ENCODE results near the gene BEAN1. TPM values are rescaled to one million over a fixed set of nuclear protein-coding genes. Genes with fewer than 3 reads are reported as not detected.

Gene BEAN1, protein sequence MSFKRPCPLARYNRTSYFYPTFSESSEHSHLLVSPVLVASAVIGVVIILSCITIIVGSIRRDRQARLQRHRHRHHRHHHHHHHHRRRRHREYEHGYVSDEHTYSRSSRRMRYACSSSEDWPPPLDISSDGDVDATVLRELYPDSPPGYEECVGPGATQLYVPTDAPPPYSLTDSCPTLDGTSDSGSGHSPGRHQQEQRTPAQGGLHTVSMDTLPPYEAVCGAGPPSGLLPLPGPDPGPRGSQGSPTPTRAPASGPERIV
- total RNA-seq, result 0.43 TPM in 1 of 2 replicates, not detected in the other

DNA sequence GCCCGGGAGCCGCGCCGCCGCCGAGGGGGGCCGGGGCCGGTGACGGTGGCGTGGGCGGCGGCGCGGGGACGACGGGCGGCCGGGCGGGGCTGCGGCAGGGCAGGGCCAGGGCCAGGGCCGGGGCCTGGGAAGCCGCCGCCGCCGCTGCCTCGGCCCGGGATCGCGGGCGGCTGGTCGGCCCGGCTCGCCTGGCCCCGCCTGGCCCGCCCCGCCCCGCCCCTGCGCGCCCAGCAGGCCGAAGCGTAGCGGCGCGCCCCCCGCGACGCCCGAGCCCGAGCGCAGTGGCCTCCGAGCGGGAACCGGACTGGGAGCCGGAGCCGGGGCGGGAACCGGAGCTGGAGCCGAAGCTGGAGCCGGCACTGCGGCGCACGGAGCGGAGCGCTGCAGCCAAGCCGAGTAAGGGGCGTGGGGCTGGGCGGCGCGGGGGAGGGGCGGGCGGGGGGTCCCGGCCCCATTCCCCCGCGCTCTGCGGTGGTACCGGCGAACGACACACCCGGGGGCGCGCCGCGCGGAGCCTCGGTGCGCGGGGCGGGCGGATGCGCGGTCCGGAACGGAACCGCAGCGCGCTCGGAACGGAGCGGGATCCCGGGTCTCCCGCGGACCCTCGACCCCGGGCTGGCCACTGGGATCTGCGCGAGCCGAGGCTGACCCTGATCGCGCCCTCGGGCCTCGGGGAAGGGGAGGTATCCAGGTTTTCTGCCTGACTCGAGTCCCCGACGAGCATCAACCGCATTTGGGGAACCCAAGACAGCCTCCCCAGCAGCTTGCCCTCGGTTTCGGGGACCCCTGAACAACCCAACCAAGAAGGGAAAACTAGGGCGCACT, at the start of gene BEAN1:
Gene BEAN1 (plus strand): TSS at position 260 of the 825 bp plus-strand sequence. CDS start 10,382 bp downstream, outside the sequence.

Other genes starting within 250 kb of the BEAN1 start
- 0.57 TPM in 1 of 2 replicates, not detected in the other for gene CDH5, start 60.6 kb upstream of the BEAN1 start, total RNA-seq
- 41.1 and 41.4 TPM in 2 replicates for gene TK2, start 122.8 kb downstream of the BEAN1 start, total RNA-seq
- gene CKLF, start 125.3 kb downstream of the BEAN1 start, total RNA-seq, result 24.9 and 54.5 TPM in 2 replicates
- 2.4 and 5.7 TPM in 2 replicates for gene CMTM1, start 139.1 kb downstream of the BEAN1 start, total RNA-seq
- gene CMTM2, start 152.2 kb downstream of the BEAN1 start, total RNA-seq, result not detected in 2 replicates
- 24.5 and 60.3 TPM in 2 replicates for gene CMTM3, start 177.4 kb downstream of the BEAN1 start, total RNA-seq